ENCODE results near the gene COL8A2.
"Not testable (repeated sequence)": the region's sequence is repeated elsewhere in the genome, so short reads cannot be mapped to it uniquely, and the experiment has no call there.

COL8A2 gene

GRCh38 chr1:36125129-36125991, at the start of gene COL8A2:
Gene COL8A2 (minus strand): TSS chr1:36125222. CDS start chr1:36100242, 24,980 bp downstream.
- DNase-seq (ENCODE audit: low read depth in 2 of 2), result no peak

GRCh38 chr1:36174713-36175112, 49.7 kb upstream of the COL8A2 start:
- DNase-seq (ENCODE audit: low read depth in 2 of 2), result no peak

GRCh38 chr1:36172983-36173382, 48.0 kb upstream of the COL8A2 start:
- no peak for DNase-seq (ENCODE audit: low read depth in 2 of 2)

- DNase-seq (ENCODE audit: low read depth in 2 of 2), result no peak
Measured at GRCh38 chr1:36172017-36172747, 47.2 kb upstream of the COL8A2 start.

GRCh38 chr1:36170643-36171412, 45.8 kb upstream of the COL8A2 start:
- DNase-seq (ENCODE audit: low read depth in 2 of 2), result no peak

GRCh38 chr1:36168514-36168913, 43.5 kb upstream of the COL8A2 start:
- no peak for DNase-seq (ENCODE audit: low read depth in 2 of 2)

- DNase-seq (ENCODE audit: low read depth in 2 of 2), result no peak
Measured at GRCh38 chr1:36166938-36167905, 42.2 kb upstream of the COL8A2 start.

- no peak for DNase-seq (ENCODE audit: low read depth in 2 of 2)
Measured at GRCh38 chr1:36166136-36166535, 41.1 kb upstream of the COL8A2 start.

GRCh38 chr1:36165145-36165544, 40.1 kb upstream of the COL8A2 start:
- no peak for DNase-seq (ENCODE audit: low read depth in 2 of 2)

GRCh38 chr1:36164361-36164760, 39.3 kb upstream of the COL8A2 start:
- DNase-seq (ENCODE audit: low read depth in 2 of 2), result no peak

GRCh38 chr1:36163426-36163825, 38.4 kb upstream of the COL8A2 start:
- no peak for DNase-seq (ENCODE audit: low read depth in 2 of 2)

GRCh38 chr1:36162680-36163239, 37.7 kb upstream of the COL8A2 start:
- no peak for DNase-seq (ENCODE audit: low read depth in 2 of 2)

GRCh38 chr1:36161641-36162531, 36.9 kb upstream of the COL8A2 start:
- peak in 1 of 2 donors; percentile 38 for DNase-seq (ENCODE audit: low read depth in 2 of 2)

GRCh38 chr1:36160949-36161485, 36.0 kb upstream of the COL8A2 start:
- DNase-seq (ENCODE audit: low read depth in 2 of 2), result peak in 1 of 2 donors; percentile 36

GRCh38 chr1:36160388-36160948, 35.4 kb upstream of the COL8A2 start:
- DNase-seq (ENCODE audit: low read depth in 2 of 2), result no peak

- no peak for DNase-seq (ENCODE audit: low read depth in 2 of 2)
Measured at GRCh38 chr1:36159614-36160387, 34.8 kb upstream of the COL8A2 start.

GRCh38 chr1:36158827-36159252, 33.8 kb upstream of the COL8A2 start:
- DNase-seq (ENCODE audit: low read depth in 2 of 2), result not testable (repeated sequence)
